ENCODE data around the gene HYDIN.
"Not testable (repeated sequence)": the region's sequence is repeated elsewhere in the genome, so short reads cannot be mapped to it uniquely, and the experiment has no call there.

The HYDIN gene

DNA sequence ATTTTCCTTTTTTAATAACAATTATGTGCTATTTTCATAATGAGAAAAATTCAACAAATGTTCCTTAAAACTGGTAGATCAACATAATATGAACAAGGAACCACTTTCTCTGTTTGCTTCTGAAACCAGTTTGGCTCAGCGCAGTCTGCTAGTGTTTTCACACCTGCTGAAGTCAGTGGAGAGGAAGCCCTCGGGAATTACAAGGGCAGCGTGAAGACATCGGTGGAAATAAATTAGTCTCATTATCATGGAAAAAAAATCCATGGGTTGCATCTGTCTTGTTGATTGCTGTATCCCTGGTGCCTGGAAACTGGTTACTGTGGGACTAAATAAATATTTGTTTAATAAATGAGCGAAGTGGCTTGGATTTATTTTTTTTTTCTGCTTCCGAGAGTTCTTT is 245.8 kb downstream of the HYDIN start:
- not testable (repeated sequence) for DNase-seq

DNA sequence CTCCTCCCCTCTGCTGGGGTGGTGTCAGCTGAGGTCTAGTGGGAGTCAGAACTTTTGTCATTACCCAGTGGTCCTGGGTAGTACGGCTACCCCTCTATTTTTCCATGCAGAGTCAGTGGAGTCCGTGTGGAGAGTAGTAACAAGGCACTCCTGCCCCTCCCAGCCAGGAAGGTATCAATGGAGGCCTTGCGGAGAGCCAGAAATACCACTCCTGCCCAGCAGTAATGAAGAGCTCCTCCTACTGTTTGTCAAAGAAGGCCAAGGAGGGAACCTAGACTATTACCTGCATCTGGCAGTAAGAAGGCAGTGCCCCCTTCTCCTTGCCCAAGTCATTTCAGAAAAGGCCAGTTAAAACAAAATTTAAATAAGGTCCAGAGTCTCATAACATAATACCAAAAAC is 262.2 kb downstream of the HYDIN start:
- not testable (repeated sequence) for DNase-seq

DNA sequence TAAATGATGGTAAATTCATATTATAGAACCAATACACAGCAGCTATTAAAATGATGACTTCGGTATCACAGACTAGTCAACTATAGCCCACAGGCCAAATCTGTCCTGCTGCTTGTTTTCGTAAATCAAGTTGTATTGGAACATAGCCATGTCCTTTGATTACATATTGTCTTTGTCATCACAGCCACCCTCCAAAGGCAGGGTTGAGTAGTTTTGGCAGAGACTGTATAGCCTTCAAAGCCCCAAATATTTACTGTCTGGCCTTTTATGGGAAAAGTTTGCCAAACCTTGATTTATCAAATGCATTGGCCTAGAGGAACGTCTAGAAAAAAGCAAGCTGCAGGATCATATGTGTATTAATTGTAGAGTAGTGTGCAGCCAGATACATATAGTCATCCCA is 270.4 kb downstream of the HYDIN start:
- DNase-seq = not testable (repeated sequence)

DNA sequence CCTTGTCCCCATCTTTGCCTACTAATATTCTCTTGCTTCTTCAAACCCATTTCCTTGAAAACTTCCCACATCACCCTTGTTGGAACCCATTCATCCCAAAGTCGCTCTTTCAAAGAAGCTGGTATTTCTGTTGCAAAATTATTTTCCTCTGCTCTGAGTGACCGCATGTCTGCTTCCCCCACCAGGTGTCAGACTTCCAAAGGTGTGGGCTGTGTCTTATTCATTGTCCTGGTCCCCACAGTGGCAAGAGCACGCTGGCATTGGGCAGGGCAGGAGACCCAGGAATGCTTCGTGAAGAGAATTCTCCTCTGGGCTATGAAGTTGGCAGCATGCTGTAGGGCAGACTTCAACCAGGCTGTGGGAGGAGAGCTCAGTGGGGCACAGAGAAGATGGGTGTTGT is 275.6 kb downstream of the HYDIN start:
- DNase-seq = not testable (repeated sequence)

DNA sequence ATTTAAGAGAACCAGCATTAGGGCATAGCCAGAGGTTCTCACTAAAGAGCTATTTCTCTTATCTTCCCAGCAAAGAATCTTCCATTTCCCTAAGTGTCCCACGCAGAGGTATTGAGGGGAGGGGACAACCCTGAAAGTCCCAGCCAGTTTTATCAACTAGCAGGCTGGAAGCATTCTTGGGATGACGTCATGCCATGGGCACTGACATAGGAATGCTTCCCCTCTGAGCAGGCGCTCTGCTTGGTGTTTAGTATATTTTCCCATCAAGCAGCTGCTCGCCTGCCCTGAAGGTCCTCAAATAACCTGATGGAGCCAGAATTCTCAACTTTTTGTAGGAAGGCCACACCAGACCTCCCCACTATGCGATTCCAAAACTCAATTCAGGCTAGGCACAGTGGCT is 276.7 kb downstream of the HYDIN start:
- DNase-seq = not testable (repeated sequence)

DNA sequence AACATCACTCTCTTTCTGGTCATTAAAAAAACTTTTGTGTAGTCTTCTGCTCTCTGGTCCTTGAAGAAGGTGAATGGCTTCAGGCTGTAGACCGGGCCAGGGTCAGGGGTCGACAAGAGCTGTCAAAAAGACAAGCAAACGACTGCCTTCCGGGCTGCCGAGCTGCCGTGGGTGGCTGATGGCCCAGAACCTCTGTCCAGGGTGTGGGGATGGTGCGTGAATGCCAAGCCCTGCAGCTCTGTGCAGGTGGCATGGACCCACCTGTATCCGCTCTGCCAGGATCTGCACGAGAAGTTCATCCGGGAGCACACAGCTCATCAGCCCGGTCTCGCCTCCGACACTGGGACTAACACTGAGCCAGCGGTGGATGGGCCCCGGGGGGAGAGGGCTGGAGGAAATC is 287.0 kb downstream of the HYDIN start:
- DNase-seq = not testable (repeated sequence)

DNA sequence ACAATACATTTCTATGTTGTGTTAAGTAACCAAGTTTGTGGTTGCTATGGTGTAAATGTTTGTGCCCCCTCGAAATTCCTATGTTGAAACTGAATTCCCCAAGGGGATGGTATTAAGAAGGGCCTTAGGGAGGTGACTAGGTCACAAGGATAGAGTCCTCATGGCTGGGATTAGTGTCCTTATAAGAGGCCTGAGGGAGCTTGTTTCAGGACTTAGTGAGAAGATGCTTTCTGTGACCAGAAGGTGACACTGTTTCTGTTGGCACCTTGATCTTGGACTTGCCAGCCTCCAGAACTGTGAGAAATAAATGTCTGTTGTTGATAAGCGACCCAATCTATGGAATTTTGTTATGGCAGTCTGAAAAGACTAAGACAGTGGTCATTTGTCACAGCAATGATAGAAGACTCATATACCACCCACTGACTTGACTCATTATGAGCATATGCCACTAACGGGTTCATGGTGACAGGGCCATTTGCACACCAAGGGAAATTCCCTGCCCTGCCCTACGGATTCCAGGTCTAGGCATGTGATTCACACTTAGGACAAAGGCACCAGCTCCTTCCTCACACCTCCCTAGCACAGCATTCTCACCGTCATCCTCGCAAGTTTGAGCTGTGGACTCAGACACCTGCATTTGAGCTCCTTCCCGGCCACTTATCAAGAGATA is 290.7 kb downstream of the HYDIN start:
- DNase-seq = not testable (repeated sequence)

DNA sequence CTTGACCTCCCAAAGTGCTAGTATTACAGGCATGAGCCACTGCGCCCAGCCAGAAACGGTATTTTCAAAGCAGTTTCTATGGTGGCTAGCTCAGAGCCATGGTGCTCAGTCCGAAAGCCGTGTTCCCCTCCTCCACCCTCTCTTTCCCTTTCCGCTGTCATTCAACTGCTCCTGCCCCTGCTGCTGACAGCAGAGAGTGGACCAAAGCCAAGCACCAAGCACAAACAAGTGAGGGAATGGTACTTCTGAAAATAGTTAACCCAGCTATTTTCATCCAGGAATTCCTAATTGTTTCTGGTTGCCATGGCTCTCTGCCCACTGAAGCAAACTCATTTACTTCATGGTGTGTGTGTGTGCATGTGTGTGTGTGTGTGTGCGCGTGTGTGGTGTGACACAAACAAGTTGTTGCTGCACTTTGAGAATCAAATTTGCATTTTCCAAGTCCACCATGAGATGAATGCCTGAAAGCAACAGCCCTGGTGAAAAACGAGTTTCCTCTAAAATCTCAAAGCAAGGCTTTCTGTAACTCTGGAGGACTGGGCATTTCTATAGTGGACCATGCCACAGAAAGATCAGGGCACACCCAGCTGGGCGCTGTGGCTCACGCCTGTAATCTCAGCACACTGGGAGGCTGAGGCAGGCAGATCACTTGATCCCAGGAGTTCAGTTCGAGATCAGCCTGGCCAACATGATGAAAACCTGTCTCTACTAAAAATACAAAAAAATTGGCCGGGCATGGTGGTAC is 293.6 kb downstream of the HYDIN start:
- not testable (repeated sequence) for DNase-seq

DNA sequence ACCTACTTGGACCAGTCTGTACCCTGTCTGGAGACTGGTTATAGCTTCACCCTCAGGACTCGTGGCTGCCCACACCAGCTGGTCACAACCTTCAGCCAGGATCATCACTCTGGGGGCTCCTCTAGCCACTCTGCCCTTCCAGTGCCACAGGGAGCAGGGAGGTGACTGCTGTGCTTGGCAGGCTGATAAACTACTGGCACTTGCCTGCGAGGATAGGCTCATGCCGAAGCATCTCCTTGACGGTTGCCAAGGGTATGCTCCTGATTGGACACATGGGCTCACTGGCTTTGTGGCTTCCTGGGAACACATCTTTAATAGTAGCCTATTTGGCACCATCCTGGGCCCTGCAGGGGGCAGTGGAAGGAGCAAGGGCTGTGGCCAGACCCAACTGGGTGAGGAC is 295.2 kb downstream of the HYDIN start:
- not testable (repeated sequence) for DNase-seq

DNA sequence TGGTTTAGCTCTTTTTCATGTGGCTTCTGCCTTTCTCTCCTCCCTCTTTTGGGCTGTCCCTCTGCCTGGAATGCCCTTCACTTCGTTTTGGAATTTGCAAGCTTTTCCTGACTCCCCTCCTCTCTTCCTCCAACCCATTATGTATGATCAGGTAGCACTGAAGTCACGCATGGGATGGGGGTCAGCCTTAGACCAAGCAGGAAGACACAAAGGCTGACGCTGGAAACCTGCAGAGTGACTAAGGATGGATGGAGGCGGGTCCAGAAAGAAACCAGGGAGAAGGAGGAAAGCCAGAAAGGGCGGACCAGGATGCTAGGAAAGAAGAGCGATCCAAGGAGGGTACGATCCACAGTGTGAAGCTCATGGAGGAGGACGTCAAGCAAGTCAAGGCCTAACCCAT is 296.8 kb downstream of the HYDIN start:
- DNase-seq = not testable (repeated sequence)

DNA sequence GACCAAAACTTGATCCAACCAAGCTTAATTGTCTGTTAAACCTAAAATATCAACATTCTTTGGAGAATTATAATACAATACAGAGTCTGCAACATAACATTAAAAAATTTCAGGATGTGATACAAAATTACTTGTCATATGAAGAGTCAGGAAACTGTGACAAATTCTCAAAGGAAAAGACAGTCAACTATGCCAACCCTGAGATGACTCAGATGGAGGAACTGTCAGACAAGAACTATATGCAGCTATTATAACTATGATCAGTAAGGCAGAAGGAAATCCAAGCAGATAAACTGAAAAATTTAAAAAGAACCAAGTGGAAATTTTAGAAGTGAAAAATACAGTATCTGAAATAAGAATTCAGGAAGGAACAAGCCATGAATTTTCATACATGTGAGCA is 299.8 kb downstream of the HYDIN start:
- DNase-seq = not testable (repeated sequence)

DNA sequence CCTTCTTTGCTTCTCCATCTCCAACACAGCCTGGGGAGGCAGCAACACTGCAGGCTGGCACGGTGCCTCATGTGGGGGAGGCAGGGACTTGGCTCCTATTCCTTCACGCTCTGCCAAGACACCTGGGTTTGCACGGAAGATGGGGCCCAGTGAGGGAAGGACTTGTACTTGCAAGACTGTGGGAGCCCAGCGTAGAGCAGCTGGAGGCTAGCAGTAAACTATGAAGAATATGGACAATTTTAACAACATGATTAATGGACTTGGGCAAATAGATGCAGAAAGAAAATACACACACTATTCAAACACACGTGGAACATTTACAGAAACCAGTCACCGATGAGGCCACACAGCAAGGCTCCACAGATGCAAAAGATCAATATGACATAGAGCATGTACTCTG is 308.4 kb downstream of the HYDIN start:
- not testable (repeated sequence) for DNase-seq

DNA sequence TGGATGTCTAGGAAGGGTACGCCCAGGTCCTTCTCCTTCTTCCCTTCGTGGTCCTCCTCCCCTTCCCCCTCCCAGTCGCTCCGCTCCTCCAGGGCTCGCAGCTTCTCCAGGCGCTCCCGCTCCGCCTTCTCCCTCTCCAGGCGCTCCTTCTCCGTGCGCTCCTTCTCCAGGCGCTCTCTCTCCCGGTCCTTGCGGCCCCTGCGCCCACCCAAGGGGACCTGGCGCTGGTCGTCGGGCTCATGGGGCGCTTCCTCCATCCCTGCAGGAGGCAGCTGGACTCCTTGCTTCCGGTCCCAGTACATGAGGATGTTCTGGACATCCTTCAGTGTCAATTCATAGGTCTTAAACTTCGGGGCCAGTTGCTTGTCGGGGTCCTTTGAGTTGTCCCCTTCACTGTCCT is 309.9 kb downstream of the HYDIN start:
- DNase-seq = not testable (repeated sequence)

DNA sequence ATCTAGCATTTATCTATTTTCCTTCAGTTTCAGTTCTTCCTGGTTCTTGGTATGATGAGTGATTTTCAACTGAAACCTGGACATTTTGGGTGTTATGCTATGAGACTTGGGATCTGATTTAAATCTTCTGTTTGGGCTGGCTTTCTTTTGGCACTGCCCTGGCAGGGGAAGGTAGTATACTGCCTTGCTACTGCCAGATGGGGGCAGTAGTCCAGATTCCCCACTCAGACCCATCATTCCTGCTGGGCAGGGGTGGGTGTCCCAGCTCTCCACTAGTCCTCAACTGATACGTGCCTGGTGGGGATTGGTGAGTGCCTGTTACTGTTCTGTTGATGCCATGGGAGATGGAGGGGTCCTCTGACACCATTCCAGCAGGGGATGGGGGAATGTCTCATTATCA is 342.3 kb downstream of the HYDIN start:
- DNase-seq = not testable (repeated sequence)

DNA sequence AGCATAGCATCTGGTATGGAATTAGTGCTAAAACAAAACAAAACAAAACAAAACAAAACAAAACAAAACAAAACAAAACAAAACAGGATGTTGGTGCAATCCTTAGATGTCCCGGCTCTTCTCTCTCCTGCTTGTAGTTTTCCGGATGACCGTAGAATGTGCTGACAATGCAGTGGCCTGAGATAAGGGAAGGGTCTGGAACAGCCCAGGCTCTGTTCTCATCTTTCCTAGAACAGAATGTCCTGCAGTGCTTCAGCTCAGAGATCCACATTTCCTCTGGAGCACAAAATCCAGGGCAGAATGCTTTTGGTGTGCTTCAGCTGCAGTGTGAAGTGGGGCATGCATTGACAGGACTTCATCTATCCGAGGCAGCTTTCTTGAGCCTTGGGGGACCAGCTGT is 345.9 kb downstream of the HYDIN start:
- not testable (repeated sequence) for DNase-seq

DNA sequence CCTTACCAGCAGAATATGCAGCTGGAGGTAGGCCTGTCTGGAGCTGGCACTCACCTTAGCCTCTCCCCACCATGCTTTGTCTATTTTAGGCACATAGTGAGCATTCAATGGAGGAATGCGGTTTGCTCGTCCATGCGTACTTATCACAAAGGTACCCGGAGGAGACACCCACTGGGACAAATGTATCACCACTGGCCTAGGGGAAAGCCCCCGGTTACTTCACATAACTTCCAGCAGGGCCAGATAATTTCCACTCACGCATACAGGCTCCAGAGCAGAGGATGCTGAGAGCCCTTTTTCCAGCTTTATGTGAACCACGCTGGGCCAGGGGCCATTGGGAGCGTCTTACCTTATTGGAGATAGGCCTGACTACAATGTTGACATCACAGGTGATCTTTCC is 348.2 kb downstream of the HYDIN start:
- DNase-seq = not testable (repeated sequence)

DNA sequence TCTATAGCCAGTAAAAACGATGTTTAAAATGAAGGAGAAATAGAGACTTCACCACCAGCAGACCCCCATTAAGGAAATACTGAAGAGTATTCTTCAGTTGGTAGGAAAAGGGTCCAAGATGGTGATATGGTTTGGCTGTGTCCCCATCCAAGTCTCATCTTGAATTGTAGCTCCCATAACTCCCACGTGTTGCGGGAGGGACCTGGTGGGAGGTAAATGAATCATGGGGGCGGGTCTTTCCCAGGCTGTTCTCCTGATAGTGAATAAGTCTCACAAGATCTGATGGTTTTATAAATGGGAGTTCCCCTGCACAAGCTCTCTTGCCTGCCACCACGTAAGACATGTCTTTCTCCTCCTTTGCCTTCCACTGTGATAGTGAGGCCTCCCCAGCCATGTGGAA is 352.6 kb downstream of the HYDIN start:
- not testable (repeated sequence) for DNase-seq

DNA sequence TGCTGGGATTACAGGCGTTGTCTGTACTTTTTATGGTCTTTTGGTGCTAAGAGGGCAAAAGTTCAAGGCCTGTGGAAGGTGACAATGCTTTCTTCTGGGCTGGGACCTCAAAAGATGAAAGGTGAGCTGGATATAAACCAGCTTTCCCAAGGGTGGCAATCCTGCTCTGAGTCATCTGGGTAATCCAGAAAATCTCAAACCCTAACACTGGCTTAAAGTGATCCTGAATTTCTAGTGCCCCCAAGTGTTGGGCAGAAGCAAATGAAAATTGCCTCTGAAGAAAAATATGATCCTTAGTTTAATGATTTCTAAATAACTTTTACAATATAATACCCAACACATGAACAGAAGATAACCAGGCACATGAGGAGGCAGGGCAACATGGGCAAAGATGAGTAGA is 354.1 kb downstream of the HYDIN start:
- DNase-seq = not testable (repeated sequence)

DNA sequence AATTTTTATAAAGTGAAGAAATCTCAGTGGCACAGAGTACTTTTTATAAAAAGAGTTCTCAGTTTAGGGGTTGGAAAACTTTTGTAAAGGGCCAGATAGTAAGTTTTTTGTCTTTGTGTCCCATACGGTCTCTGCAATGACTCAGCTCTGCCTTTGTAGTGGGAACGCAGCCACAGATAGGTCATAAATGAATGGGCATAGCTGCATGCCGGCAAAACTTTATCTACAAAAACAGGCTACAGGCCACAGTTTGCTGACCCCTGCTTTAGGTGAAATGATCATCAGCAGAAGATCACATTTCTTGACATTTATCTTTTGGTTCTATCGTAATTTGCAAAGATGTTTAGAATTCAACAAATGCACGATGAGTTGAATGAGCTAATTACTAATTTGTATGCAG is 365.8 kb downstream of the HYDIN start:
- not testable (repeated sequence) for DNase-seq

DNA sequence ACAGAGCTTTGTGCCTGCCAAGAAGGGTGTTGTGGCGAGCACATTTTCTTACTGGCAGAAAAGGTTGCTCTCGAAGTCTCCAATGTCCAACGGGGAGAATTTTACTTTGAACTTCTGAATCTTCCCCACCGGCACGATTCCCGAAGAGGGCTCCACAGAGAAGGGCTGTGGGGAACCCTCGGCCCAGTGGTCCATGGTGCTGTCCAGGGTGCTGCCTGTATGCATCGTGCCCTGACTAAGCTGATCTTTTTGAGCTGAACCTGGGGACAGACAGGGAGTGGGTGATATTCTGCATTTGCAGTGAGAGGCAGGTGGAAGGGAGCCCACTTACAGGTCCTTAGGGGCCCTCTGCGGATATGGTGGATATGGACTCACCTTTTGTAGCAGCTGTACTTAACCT is 368.5 kb downstream of the HYDIN start:
- DNase-seq = not testable (repeated sequence)

DNA sequence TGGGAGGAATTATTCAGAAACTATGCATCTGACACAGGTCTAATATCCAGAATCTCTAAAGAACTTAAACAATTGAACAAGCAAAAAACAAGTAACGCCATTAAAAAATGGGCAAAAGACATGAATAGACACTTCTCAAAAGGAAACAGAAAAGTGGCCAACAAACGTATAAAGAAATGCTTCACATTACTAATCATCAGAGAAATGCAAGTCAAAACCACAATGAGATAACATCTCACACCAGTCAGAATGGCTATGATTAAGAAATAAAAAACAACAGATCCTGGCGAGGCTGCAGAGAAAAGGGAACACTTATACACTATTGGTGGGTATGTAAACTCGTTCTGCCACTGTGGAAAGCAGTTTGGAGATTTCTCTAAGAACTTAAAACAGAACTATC is 379.2 kb downstream of the HYDIN start:
- DNase-seq = not testable (repeated sequence)

DNA sequence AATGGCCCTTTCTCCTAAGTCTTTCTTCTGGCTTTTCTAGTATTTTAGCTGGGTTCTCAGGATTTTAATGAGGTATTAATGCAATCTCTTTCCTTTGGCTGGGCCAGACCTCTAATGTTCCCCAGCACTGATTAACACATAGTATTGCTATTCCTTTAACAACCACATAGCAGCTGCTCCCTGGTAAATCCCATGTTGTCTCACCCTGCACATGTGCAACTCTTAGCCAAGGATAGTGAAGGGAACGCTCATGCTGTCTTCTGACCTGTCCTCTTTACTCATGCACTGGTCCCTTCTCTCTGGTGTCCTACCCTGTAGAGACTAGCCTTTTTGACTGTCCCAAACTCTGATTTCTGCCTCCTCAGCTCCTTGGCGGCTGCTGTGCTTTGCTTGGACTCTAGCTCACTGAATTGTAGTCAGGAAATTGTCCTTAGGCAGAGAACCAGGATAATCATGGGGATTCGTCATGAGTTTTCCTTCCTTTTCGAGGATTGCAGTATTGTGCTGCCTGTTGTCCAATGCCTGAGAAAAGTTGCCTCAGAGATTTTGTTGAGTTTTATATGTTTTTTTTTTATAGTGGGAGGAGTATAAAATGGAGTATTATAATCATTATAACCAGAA is 406.9 kb downstream of the HYDIN start:
- not testable (repeated sequence) for DNase-seq

DNA sequence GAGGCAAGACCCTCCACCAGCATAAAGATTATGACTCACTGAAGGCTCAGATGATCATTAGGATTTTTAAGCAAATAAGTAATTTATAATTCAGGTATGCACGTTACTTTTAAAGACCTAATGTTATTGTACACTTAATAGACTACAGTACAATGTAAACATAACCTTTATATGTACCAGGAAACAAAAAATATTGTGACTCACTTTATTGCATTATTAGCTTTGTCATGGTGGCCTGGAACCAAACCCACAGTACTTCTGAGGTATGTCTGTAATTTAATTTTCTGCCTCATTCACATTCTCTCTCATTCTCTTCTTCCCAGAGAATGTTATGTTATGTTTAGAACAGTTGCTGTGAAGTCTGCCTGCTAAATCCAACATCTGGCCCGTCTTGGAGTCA is 407.8 kb downstream of the HYDIN start:
- not testable (repeated sequence) for DNase-seq

DNA sequence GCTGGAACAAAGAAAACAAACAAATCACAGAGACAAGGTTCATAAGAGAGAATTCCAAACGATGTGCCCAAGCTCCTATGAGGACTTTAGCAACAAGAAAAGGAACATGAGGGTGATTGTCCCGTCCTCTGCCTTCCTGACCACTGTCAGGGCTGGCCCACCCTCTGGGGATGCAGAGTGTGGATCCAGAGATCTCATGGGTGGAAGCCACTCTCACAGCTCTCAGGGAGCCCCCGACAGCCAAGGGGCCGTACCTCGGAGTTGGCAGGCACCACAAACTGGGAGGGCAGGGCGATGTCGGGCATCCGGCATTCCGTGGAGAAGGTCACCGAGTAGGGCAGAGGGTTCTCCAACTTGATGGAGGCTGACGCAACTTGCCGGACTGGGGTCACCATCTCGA is 412.4 kb downstream of the HYDIN start:
- DNase-seq = not testable (repeated sequence)

Data from cortex of kidney (tissue), 1 donor.